Peyer's patch (tissue), 4 donors: ENCODE measurements around the gene SNIP1.

ENCODE experiments used
- CTCF ChIP-seq, 6 experiments: fragments of 450-650 bp in 4 of 6; fragments of 200-600 bp in 2 of 6; sonication (generic) in 1 of 6; IDR thresholded peaks; one replicate each; pipeline ENCODE4 v1.5.1; 2017 to 2019; ENCODE audit warnings: antibody characterized with exemption in 6 of 6, mild to moderate bottlenecking in 3 of 6, moderate library complexity in 1 of 6
- POLR2A ChIP-seq, 2 donors: fragments of 450-650 bp; IDR thresholded peaks; one replicate each; pipeline ENCODE4 v1.5.1; 2017; ENCODE audit warnings: antibody characterized with exemption in 2 of 2, mild to moderate bottlenecking in 2 of 2, moderate library complexity in 2 of 2

- no peak for TF ChIP-seq CTCF (IDR thresholded peaks at IDR 0.05)
- TF ChIP-seq POLR2A (IDR thresholded peaks at IDR 0.05): no peak
These were observed 2.7 kb upstream of the SNIP1 start, which contains the start of gene DNALI1 for GRCh38 chr1:37556712-37557196.
